ENCODE data around the gene SCAPER.

Gene SCAPER

GRCh38 chr15:76682833-76683232 is 222.3 kb downstream of the SCAPER start:
- H3K4me3 Mint-ChIP-seq = no peak overlapping the region
- H3K27me3 Mint-ChIP-seq (ENCODE audit: low read depth, poor library complexity) = peaks cover 3% of the 10 kb centered on the region
- peaks cover 7% of the 10 kb centered on the region for H3K9me3 Mint-ChIP-seq
- H3K4me1 Mint-ChIP-seq = no peaks in the 10 kb centered on the region
- no peak for TF ChIP-seq CTCF (IDR thresholded peaks at IDR 0.05)
- DNase-seq = no peak
- H3K36me3 Mint-ChIP-seq (ENCODE audit: low read depth) = peaks cover 5% of the 10 kb centered on the region
- H3K27ac Mint-ChIP-seq = no peak overlapping the region

- H3K4me1 Mint-ChIP-seq = no peaks in the 10 kb centered on the region
- peaks cover 3% of the 10 kb centered on the region for H3K9me3 Mint-ChIP-seq
- DNase-seq = no peak
- no peak for TF ChIP-seq CTCF (IDR thresholded peaks at IDR 0.05)
- peaks cover 5% of the 10 kb centered on the region for H3K36me3 Mint-ChIP-seq (ENCODE audit: low read depth)
- no peak overlapping the region for H3K4me3 Mint-ChIP-seq
- no peak overlapping the region for H3K27ac Mint-ChIP-seq
- H3K27me3 Mint-ChIP-seq (ENCODE audit: low read depth, poor library complexity) = no peaks in the 10 kb centered on the region
These were observed 222.9 kb downstream of the SCAPER start for GRCh38 chr15:76682259-76682658.

- Mint-ChIP-seq H3K27me3 (ENCODE audit: low read depth, poor library complexity) (peaks cover 3% of the 10 kb centered on the region), H3K9me3 (peaks cover 3% of the 10 kb centered on the region), H3K27ac (no peak overlapping the region), H3K36me3 (ENCODE audit: low read depth) (peaks cover 5% of the 10 kb centered on the region), H3K4me3 (no peak overlapping the region), H3K4me1 (no peaks in the 10 kb centered on the region)
- DNase-seq = no peak
- TF ChIP-seq CTCF (IDR thresholded peaks at IDR 0.05) = no peak
These were observed 226.4 kb downstream of the SCAPER start for GRCh38 chr15:76678766-76679165.

- no peak for DNase-seq
- Mint-ChIP-seq H3K4me1 (peaks cover 6% of the 10 kb centered on the region), H3K27me3 (ENCODE audit: low read depth, poor library complexity) (peaks cover 4% of the 10 kb centered on the region), H3K36me3 (ENCODE audit: low read depth) (no peaks in the 10 kb centered on the region), H3K9me3 (no peaks in the 10 kb centered on the region), H3K4me3 (no peak overlapping the region), H3K27ac (no peak overlapping the region)
- no peak for TF ChIP-seq CTCF (IDR thresholded peaks at IDR 0.05)
These were observed 230.3 kb downstream of the SCAPER start for GRCh38 chr15:76674883-76675282.

- no peak overlapping the region for H3K4me3 Mint-ChIP-seq
These were observed 235.5 kb downstream of the SCAPER start for GRCh38 chr15:76669521-76670207.

More at GRCh38 chr15:76669521-76670207, 235.5 kb downstream of the SCAPER start:
- Mint-ChIP-seq H3K27ac (no peak overlapping the region), H3K36me3 (ENCODE audit: low read depth) (no peaks in the 10 kb centered on the region), H3K27me3 (ENCODE audit: low read depth, poor library complexity) (peaks cover 4% of the 10 kb centered on the region), H3K9me3 (no peaks in the 10 kb centered on the region), H3K4me1 (peaks cover 6% of the 10 kb centered on the region)
- TF ChIP-seq CTCF (IDR thresholded peaks at IDR 0.05) = no peak
- DNase-seq = no peak
